ENCODE results near the gene CPLX3. TPM values are rescaled to one million over a fixed set of nuclear protein-coding genes. Genes with fewer than 3 reads are reported as not detected.

CPLX3 gene
- total RNA-seq, 4 donors from 2014 or later = not detected

DNA sequence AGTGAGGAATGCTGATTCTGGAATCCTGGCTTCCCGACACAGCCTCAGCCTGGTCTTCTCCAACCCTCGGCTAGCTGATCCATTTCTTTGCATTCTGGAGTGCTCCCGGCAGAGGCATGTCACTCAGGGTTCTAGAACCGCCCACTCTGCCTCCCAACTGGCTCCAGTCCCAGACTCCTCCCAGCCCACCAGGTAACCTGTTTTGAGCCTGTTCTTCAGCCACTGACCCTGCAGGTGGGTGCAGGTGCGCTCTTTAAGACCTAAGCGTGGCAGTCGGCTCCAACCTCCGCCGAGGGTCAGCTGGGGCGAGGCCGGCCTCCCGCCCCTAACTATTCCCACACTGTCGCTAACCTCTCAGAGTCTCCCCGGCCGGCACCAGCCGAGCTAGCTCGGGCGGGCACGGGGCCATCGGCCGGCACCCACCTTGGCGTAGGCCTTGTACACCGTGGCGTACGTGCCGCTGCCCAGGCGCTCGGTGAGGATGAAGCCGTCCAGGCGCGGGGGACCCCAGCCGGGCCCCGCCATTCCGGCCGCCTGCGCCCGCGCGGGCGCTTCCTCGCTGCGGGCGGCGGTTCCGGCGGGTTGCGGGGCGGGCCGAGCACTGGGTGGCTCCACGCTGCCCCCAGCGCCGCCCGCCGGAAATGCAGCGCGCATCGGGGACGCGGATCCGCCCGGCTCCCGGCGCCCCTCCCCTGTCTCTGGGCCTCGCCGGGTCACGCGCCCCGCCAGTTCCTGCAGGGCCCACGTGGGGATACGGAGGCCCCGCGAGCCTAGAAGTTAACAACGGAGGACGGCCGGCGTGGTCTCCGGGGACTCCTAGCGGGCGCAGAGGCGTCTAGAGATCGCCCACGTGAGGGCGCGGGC is 16.4 kb downstream of the CPLX3 start, which contains the start of gene ULK3:
TSS of gene ULK3 (minus strand) at position 576 of the 864 bp plus-strand sequence. CDS start at position 525, 51 bp downstream.
- peak within 1 kb of the TSS; percentile 77 to 84 for H3K4me3 ChIP-seq
- H3K27me3 ChIP-seq = no peaks in the 10 kb centered on the region
- intact Hi-C loops (cut with DNase I; ENCODE audit: low total_unique reads) = no loop called here
- DNase-seq = peak; percentile 87 to 93
- peaks cover 0 to 17% of the 10 kb centered on the region in 2 donors for H3K4me1 ChIP-seq
- H3K27ac ChIP-seq = peak within 1 kb of the TSS; percentile 91 to 92
- no peaks in the 10 kb centered on the region for H3K36me3 ChIP-seq
- TF ChIP-seq, protein P1, sequence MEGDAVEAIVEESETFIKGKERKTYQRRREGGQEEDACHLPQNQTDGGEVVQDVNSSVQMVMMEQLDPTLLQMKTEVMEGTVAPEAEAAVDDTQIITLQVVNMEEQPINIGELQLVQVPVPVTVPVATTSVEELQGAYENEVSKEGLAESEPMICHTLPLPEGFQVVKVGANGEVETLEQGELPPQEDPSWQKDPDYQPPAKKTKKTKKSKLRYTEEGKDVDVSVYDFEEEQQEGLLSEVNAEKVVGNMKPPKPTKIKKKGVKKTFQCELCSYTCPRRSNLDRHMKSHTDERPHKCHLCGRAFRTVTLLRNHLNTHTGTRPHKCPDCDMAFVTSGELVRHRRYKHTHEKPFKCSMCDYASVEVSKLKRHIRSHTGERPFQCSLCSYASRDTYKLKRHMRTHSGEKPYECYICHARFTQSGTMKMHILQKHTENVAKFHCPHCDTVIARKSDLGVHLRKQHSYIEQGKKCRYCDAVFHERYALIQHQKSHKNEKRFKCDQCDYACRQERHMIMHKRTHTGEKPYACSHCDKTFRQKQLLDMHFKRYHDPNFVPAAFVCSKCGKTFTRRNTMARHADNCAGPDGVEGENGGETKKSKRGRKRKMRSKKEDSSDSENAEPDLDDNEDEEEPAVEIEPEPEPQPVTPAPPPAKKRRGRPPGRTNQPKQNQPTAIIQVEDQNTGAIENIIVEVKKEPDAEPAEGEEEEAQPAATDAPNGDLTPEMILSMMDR (IDR thresholded peaks at IDR 0.05) = peak; percentile 51 to 95 (median 87)
- peak in 1 of 2 donors; percentile 72 for TF ChIP-seq POLR2A (IDR thresholded peaks at IDR 0.05)
- H3K9me3 ChIP-seq = no peaks in the 10 kb centered on the region

DNA sequence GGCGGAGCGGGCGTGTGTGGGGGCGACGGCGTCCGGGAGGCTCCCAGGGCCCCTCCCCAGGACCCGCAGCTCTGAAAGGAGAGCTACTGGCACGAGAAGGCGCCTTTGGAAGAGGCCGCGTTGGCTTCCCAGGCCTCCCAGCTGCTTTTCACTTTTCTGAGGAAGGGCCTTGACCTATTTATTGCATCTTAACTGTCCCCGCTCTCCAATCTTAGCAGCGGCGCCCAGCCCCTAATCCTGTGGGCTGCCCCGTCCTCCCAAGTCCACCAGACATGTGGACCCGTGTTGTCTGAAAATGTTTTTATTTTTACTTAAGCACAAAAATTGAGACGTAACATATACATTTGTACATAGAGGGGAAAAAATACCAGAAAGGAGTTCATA is 17.0 kb downstream of the CPLX3 start:
- no peak for DNase-seq
- TF ChIP-seq, protein P1 (IDR thresholded peaks at IDR 0.05) = no peak
- TF ChIP-seq POLR2A (IDR thresholded peaks at IDR 0.05) = no peak
- Histone ChIP-seq H3K9me3 (no peaks in the 10 kb centered on the region), H3K36me3 (no peaks in the 10 kb centered on the region), H3K4me3 (peak overlapping the region; percentile 77 to 84), H3K27me3 (no peaks in the 10 kb centered on the region), H3K27ac (peak overlapping the region; percentile 91 to 92), H3K4me1 (peaks cover 0 to 17% of the 10 kb centered on the region in 2 donors)
- intact Hi-C loops (cut with DNase I; ENCODE audit: low total_unique reads) = no loop called here

DNA sequence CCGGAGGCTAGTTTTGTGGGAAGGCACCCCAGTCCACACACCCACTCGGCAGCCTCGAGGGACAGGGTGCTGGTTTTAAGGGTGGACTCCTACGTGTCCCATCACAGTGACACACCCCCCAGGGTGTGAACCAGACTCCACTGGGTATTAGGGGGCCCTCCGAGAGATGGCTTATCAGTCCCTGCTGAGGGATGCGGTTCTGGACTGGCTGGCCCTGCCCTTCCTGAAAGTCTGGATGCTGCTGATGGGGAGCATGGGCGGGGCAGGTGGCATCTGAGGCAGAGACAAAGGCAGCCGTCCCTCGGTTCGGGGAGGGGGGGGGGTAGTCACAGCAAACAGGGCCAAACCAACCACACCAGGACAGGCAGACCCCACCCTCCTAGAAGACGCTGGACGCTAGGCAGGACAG is 17.5 kb downstream of the CPLX3 start:
- peaks cover 0 to 17% of the 10 kb centered on the region in 2 donors for H3K4me1 ChIP-seq
- H3K27ac ChIP-seq = peak overlapping the region; percentile 91 to 92
- H3K36me3 ChIP-seq = no peaks in the 10 kb centered on the region

DNA sequence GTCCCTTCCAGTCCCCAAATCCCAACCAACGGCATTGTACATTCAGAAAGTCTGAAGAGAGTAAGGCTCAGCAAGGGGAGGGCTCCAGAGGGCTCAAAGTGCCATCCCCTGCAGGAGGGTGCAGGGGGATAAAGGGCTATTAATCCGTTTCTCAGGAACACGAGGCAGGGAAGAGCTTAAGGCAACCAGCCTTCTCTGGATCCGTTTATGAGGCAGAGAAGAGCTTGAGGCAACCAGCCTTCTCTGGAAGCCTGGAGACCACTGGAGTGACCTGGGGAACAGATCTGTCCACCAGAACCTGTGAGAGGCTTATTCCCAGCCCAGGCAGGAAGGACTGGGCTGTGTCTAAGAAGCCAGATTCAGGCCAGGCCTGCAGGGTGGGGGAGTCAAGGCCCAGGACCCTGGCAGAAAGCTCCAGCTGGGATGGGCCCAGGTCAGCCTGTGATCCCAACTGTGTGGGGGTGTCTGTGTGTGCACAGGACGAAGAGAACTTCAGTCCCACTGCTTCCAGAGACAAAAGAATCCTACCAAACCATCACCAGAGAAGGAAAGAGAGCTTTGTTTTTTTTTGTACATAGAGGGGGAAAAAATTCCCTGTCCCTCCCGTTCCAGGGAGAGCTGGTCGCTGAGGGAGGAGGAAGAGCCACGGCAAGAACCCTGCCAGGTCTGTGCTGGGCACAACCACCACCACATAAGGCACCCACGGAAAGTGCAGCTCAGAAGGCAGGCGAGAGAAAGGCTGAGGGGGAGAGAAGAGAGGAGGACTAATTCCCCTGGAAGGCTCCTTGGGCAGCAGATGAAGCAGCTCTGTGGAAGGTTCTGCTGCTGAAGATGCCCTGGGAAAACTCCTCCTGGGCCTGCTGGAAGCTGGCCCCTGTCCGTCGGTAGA is 18.1 kb downstream of the CPLX3 start:
- Histone ChIP-seq H3K27me3 (no peaks in the 10 kb centered on the region), H3K27ac (peak overlapping the region; percentile 91 to 92), H3K36me3 (no peaks in the 10 kb centered on the region), H3K9me3 (no peaks in the 10 kb centered on the region), H3K4me1 (peaks cover 0 to 17% of the 10 kb centered on the region in 2 donors), H3K4me3 (no peak overlapping the region)
- no peak for TF ChIP-seq POLR2A (IDR thresholded peaks at IDR 0.05)
- TF ChIP-seq, protein P1 (IDR thresholded peaks at IDR 0.05) = no peak
- no peak for DNase-seq
- intact Hi-C loops (cut with DNase I; ENCODE audit: low total_unique reads) = no loop called here

More for the DNA sequence above, 17.5 kb downstream of the CPLX3 start:
- intact Hi-C loops (cut with DNase I; ENCODE audit: low total_unique reads) = no loop called here
- TF ChIP-seq POLR2A (IDR thresholded peaks at IDR 0.05) = no peak
- TF ChIP-seq, protein P1 (IDR thresholded peaks at IDR 0.05) = no peak
- DNase-seq = peak; percentile 22 to 34
- Histone ChIP-seq H3K27me3 (no peaks in the 10 kb centered on the region), H3K9me3 (no peaks in the 10 kb centered on the region), H3K4me3 (peak overlapping the region in 1 of 2 donors; percentile 77)

Data from uterus (tissue), 4 donors.